Naive thymus-derived CD4-positive, alpha-beta T cell (primary cell): ENCODE measurements around the gene PYDC2. TPM values are rescaled to one million over a fixed set of nuclear protein-coding genes. Genes with fewer than 3 reads are reported as not detected.

ENCODE experiments used
- ATAC-seq: fragments of 150-1000 bp; cut with Tn5 transposase; 2 replicates; pipeline ENCODE4 v1.10.0; 2021; ENCODE audit warnings: mild to moderate bottlenecking, moderate library complexity
- CTCF ChIA-PET: fragments of 350-600 bp; sonication (Branson Sonifier 250); formaldehyde crosslinking; loops from one replicate; lab custom pipeline; 2021; ENCODE audit warnings: antibody characterized with exemption; lab: Charles Lee
- POLR2A ChIA-PET: fragments of 350-600 bp; sonication (Branson Sonifier 250); formaldehyde crosslinking; loops from one replicate; lab custom pipeline; 2021; ENCODE audit warnings: antibody characterized with exemption, inconsistent platforms; lab: Charles Lee
- DNase-seq, 9 donors: peaks; one replicate each; pipeline versions ENCODE4 v3.0.0 to v3.0.0-alpha.2; 2020 to 2022; ENCODE audit warnings: mixed read lengths in 1 of 9
- H3K27ac ChIP-seq: one replicate; pipeline ENCODE4 v1.7.0; 2013; ENCODE audit warnings: mild to moderate bottlenecking, low read depth, low read length, moderate library complexity
- H3K27me3 ChIP-seq, 2 donors: one replicate each; pipeline ENCODE4 v1.7.0; 2013; ENCODE audit warnings: low read length in 2 of 2, mild to moderate bottlenecking in 2 of 2, moderate library complexity in 2 of 2; ENCODE audit not compliant: control insufficient read depth in 2 of 2, insufficient read depth in 2 of 2
- H3K36me3 ChIP-seq, 3 experiments: 1 replicate in 2 of 3; 2 replicates in 1 of 3; pipeline ENCODE4 v1.7.0; 2013; ENCODE audit warnings: low read length in 3 of 3, mild to moderate bottlenecking in 3 of 3, moderate library complexity in 1 of 3; ENCODE audit not compliant: insufficient read depth in 3 of 3, control insufficient read depth in 2 of 3
- H3K4me1 ChIP-seq, 2 donors: one replicate each; pipeline ENCODE4 v1.7.0; 2013; ENCODE audit warnings: low read length in 2 of 2, mild to moderate bottlenecking in 2 of 2, moderate library complexity in 1 of 2; ENCODE audit not compliant: control insufficient read depth in 2 of 2, insufficient read depth in 2 of 2
- H3K4me3 ChIP-seq: 2 replicates; pipeline ENCODE4 v1.7.0; 2013; ENCODE audit warnings: mild to moderate bottlenecking, low read length
- H3K9me3 ChIP-seq, 3 experiments: 1 replicate in 2 of 3; 2 replicates in 1 of 3; pipeline ENCODE4 v1.7.0; 2013; ENCODE audit warnings: low read length in 3 of 3; ENCODE audit not compliant: control insufficient read depth in 2 of 3
- H3K27ac Mint-ChIP-seq, 9 donors: one replicate each; pipeline ENCODE4 v1.8.0; 2020 to 2022; ENCODE audit warnings: mixed read lengths in 9 of 9, mild to moderate bottlenecking in 8 of 9, moderate library complexity in 5 of 9, inconsistent platforms in 2 of 9
- H3K27me3 Mint-ChIP-seq, 5 donors: one replicate each; pipeline ENCODE4 v1.8.0; 2021 to 2022; ENCODE audit warnings: mixed read lengths in 5 of 5, mild to moderate bottlenecking in 1 of 5
- H3K36me3 Mint-ChIP-seq, 5 donors: one replicate each; pipeline ENCODE4 v1.8.0; 2020 to 2022; ENCODE audit warnings: mixed read lengths in 5 of 5, mild to moderate bottlenecking in 3 of 5, inconsistent platforms in 1 of 5
- H3K4me1 Mint-ChIP-seq, 7 donors: one replicate each; pipeline ENCODE4 v1.8.0; 2020 to 2022; ENCODE audit warnings: mixed read lengths in 7 of 7, mild to moderate bottlenecking in 3 of 7, inconsistent platforms in 1 of 7
- H3K4me3 Mint-ChIP-seq, 10 donors: one replicate each; pipeline ENCODE4 v1.8.0; 2020 to 2022; ENCODE audit warnings: mild to moderate bottlenecking in 10 of 10, mixed read lengths in 10 of 10, moderate library complexity in 6 of 10, inconsistent platforms in 2 of 10
- H3K9me3 Mint-ChIP-seq, 11 donors: one replicate each; pipeline ENCODE4 v1.8.0; 2020 to 2022; ENCODE audit warnings: mixed read lengths in 11 of 11, mild to moderate bottlenecking in 4 of 11, inconsistent platforms in 1 of 11, moderate library complexity in 1 of 11
- intact Hi-C, 2 donors: fragments of 100-400 bp; cut with micrococcal nuclease; formaldehyde crosslinking; loops; one replicate each; pipeline ENCODE4 v1.15.1; 2023
- polyA plus RNA-seq, 2 donors: library from polyadenylated mRNA; unstranded; fragments of 300-500 nt; fragmentation: Illumina TruSeq; gene quantifications; one replicate each; pipeline ENCODE4 v1.2.3, GENCODE V29; 2021
- total RNA-seq, 6 experiments: library from RNA in 5 of 6; stranded (reverse) in 5 of 6; gene quantifications; 1 replicate in 5 of 6; 2 replicates in 1 of 6; pipeline ENCODE4 v1.2.3 and lab custom pipeline; 2021 to 2026

Gene PYDC2
- total RNA-seq (not detected), polyA plus RNA-seq (not detected), total RNA-seq (lab: John Stamatoyannopoulos, UW) (not detected)

- ChIA-PET CTCF (no interaction called here), POLR2A (no interaction called here)
- ATAC-seq (no peak), DNase-seq (no peak)
- intact Hi-C loops: no loop called here
- Histone ChIP-seq H3K27me3 (no peaks in the 10 kb centered on the region), H3K27ac (no peak within 1 kb of the TSS), H3K36me3 (no peaks in the 10 kb centered on the region), H3K9me3 (no peaks in the 10 kb centered on the region), H3K4me3 (no peak within 1 kb of the TSS), H3K4me1 (no peaks in the 10 kb centered on the region)
- Mint-ChIP-seq H3K4me1 (no peaks in the 10 kb centered on the region), H3K4me3 (no peak within 1 kb of the TSS), H3K27ac (no peak within 1 kb of the TSS), H3K9me3 (peaks cover 0 to 4% (median 0%) of the 10 kb centered on the region in 11 donors), H3K36me3 (no peaks in the 10 kb centered on the region), H3K27me3 (no peaks in the 10 kb centered on the region)
Measured at GRCh38 chr3:191461113-191461595, at the start of gene PYDC2. PYDC2 (plus strand) TSS chr3:191461163; CDS start chr3:191461163, 0 bp downstream.

GRCh38 chr3:191412759-191413158 lies 48.2 kb upstream of the PYDC2 start:
- H3K36me3 Mint-ChIP-seq: no peaks in the 10 kb centered on the region
- intact Hi-C loops: no loop called here
- H3K4me3 Mint-ChIP-seq: no peak overlapping the region
- ChIA-PET POLR2A (no interaction called here), CTCF (no interaction called here)
- no peaks in the 10 kb centered on the region for H3K4me1 Mint-ChIP-seq
- peaks cover 0 to 21% (median 6%) of the 10 kb centered on the region in 11 donors for H3K9me3 Mint-ChIP-seq
- Histone ChIP-seq H3K27me3 (no peaks in the 10 kb centered on the region), H3K36me3 (no peaks in the 10 kb centered on the region), H3K9me3 (peaks cover 0 to 5% (median 0%) of the 10 kb centered on the region in 3 experiments), H3K27ac (no peak overlapping the region), H3K4me3 (no peak overlapping the region), H3K4me1 (no peaks in the 10 kb centered on the region)
- no peaks in the 10 kb centered on the region for H3K27me3 Mint-ChIP-seq
- no peak overlapping the region for H3K27ac Mint-ChIP-seq
- ATAC-seq (no peak), DNase-seq (no peak)

GRCh38 chr3:191414286-191414685 lies 46.7 kb upstream of the PYDC2 start:
- ChIA-PET CTCF (no interaction called here), POLR2A (no interaction called here)
- H3K27ac Mint-ChIP-seq: no peak overlapping the region
- ATAC-seq (no peak), DNase-seq (no peak)
- H3K27ac ChIP-seq: no peak overlapping the region
- no peak overlapping the region for H3K4me3 Mint-ChIP-seq
- H3K27me3 ChIP-seq: no peaks in the 10 kb centered on the region
- no peaks in the 10 kb centered on the region for H3K4me1 Mint-ChIP-seq
- no peak overlapping the region for H3K4me3 ChIP-seq
- intact Hi-C loops: no loop called here
- peaks cover 0 to 5% (median 0%) of the 10 kb centered on the region in 3 experiments for H3K9me3 ChIP-seq
- no peaks in the 10 kb centered on the region for H3K4me1 ChIP-seq
- H3K36me3 Mint-ChIP-seq: no peaks in the 10 kb centered on the region
- peaks cover 0 to 16% (median 6%) of the 10 kb centered on the region in 11 donors for H3K9me3 Mint-ChIP-seq
- no peaks in the 10 kb centered on the region for H3K36me3 ChIP-seq
- H3K27me3 Mint-ChIP-seq: no peaks in the 10 kb centered on the region

GRCh38 chr3:191414732-191415131 lies 46.2 kb upstream of the PYDC2 start:
- CTCF ChIA-PET: no interaction called here
- Mint-ChIP-seq H3K4me1 (no peaks in the 10 kb centered on the region), H3K9me3 (peaks cover 0 to 12% (median 5%) of the 10 kb centered on the region in 11 donors), H3K27me3 (no peaks in the 10 kb centered on the region), H3K36me3 (no peaks in the 10 kb centered on the region), H3K4me3 (no peak overlapping the region), H3K27ac (no peak overlapping the region)
- Histone ChIP-seq H3K9me3 (peaks cover 0 to 5% (median 0%) of the 10 kb centered on the region in 3 experiments), H3K4me3 (no peak overlapping the region), H3K4me1 (no peaks in the 10 kb centered on the region), H3K27me3 (no peaks in the 10 kb centered on the region), H3K27ac (no peak overlapping the region), H3K36me3 (no peaks in the 10 kb centered on the region)
- intact Hi-C loops: no loop called here
- POLR2A ChIA-PET: no interaction called here
- ATAC-seq (no peak), DNase-seq (no peak)

- Mint-ChIP-seq H3K4me3 (no peak overlapping the region), H3K9me3 (peaks cover 0 to 10% (median 2%) of the 10 kb centered on the region in 11 donors), H3K27me3 (peaks cover 0 to 4% (median 0%) of the 10 kb centered on the region in 5 donors), H3K4me1 (no peaks in the 10 kb centered on the region), H3K27ac (no peak overlapping the region), H3K36me3 (no peaks in the 10 kb centered on the region)
- Histone ChIP-seq H3K36me3 (no peaks in the 10 kb centered on the region), H3K9me3 (peaks cover 0 to 3% (median 0%) of the 10 kb centered on the region in 3 experiments), H3K27ac (no peak overlapping the region), H3K4me1 (no peaks in the 10 kb centered on the region), H3K27me3 (no peaks in the 10 kb centered on the region), H3K4me3 (no peak overlapping the region)
- intact Hi-C loops: no loop called here
- ChIA-PET CTCF (no interaction called here), POLR2A (no interaction called here)
- DNase-seq (no peak), ATAC-seq (no peak)
Measured at GRCh38 chr3:191415566-191415965, 45.4 kb upstream of the PYDC2 start.

- ChIA-PET POLR2A (no interaction called here), CTCF (no interaction called here)
- intact Hi-C loops: loop anchor here in 1 of 2 donors (1.0 kb wide), 1 partner anchor 1027 kb away; no protein-coding TSS in a partner anchor
- Histone ChIP-seq H3K27ac (no peak overlapping the region), H3K27me3 (no peaks in the 10 kb centered on the region), H3K36me3 (no peaks in the 10 kb centered on the region), H3K4me1 (no peaks in the 10 kb centered on the region), H3K9me3 (no peaks in the 10 kb centered on the region), H3K4me3 (no peak overlapping the region)
- Mint-ChIP-seq H3K4me3 (no peak overlapping the region), H3K4me1 (no peaks in the 10 kb centered on the region), H3K36me3 (no peaks in the 10 kb centered on the region), H3K27me3 (peaks cover 0 to 4% (median 0%) of the 10 kb centered on the region in 5 donors), H3K9me3 (peaks cover 0 to 7% (median 0%) of the 10 kb centered on the region in 11 donors), H3K27ac (no peak overlapping the region)
- ATAC-seq: no peak
- no peak for DNase-seq
Measured at GRCh38 chr3:191417457-191417729, 43.6 kb upstream of the PYDC2 start.

GRCh38 chr3:191420771-191421170 lies 40.2 kb upstream of the PYDC2 start:
- Mint-ChIP-seq H3K4me1 (no peaks in the 10 kb centered on the region), H3K9me3 (peaks cover 0 to 10% (median 0%) of the 10 kb centered on the region in 11 donors), H3K27me3 (peaks cover 0 to 4% (median 0%) of the 10 kb centered on the region in 5 donors), H3K27ac (no peak overlapping the region), H3K4me3 (no peak overlapping the region), H3K36me3 (no peaks in the 10 kb centered on the region)
- no peak for DNase-seq
- no peaks in the 10 kb centered on the region for H3K4me1 ChIP-seq
- H3K9me3 ChIP-seq: no peaks in the 10 kb centered on the region
- H3K27me3 ChIP-seq: no peaks in the 10 kb centered on the region
- no peak for ATAC-seq
- ChIA-PET POLR2A (no interaction called here), CTCF (no interaction called here)
- intact Hi-C loops: no loop called here
- H3K27ac ChIP-seq: no peak overlapping the region
- no peaks in the 10 kb centered on the region for H3K36me3 ChIP-seq
- H3K4me3 ChIP-seq: no peak overlapping the region
